Measurements from ENCODE around the gene DCP1A. TPM values are rescaled to one million over a fixed set of nuclear protein-coding genes. Genes with fewer than 3 reads are reported as not detected.

DCP1A gene
- total and polyA plus RNA-seq, 2 of the 13 experiments (the other 11 are each of a cell fraction or from before 2014, with no cell fraction given) = 14.2 to 41.2 TPM

DNA sequence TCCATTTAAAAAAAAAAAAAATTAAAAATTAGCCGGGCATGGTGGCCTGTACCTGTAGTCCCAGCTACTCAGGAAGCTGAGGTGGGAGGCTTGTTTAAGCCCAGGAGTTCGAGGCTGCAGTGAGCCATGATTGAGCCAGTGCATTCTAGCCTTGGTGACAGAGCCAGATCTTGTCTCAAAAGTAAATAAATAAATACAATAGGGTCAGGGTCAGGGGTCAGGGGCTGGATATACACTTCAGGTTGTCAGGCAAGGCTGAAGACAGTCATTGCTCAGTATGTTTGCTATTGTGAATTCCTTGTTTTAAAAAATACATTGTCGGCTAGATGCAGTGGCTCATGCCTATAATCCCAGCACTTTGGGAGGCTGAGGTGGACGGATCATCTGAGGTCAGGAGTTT, 83.4 kb downstream of the DCP1A start (continued):
- TF ChIP-seq THRA (CRISPR knock-in tag; IDR thresholded peaks at IDR 0.05; ENCODE audit: borderline replicate concordance) (no peak), ZSCAN31 (CRISPR knock-in tag; IDR thresholded peaks at IDR 0.05; ENCODE audit: low read depth) (no peak), NR2F6 (IDR thresholded peaks at IDR 0.05) (peak; percentile 74), NR2F6 (CRISPR knock-in tag; IDR thresholded peaks at IDR 0.05) (no peak; the same call in 1 of the 2 replicates), FOXO1 (CRISPR knock-in tag; IDR thresholded peaks at IDR 0.05) (no peak), TOE1 (CRISPR knock-in tag; IDR thresholded peaks at IDR 0.05) (no peak), STAT5B (CRISPR knock-in tag; IDR thresholded peaks at IDR 0.05) (no peak), ZNF282 (IDR thresholded peaks at IDR 0.05; ENCODE audit: partially characterized antibody) (no peak), ZNF331 (CRISPR knock-in tag; IDR thresholded peaks at IDR 0.05) (no peak), RXRA (CRISPR knock-in tag; IDR thresholded peaks at IDR 0.05) (no peak), GTF3A (CRISPR knock-in tag; conservative IDR thresholded peaks at IDR 0.05) (no peak), HIVEP1 (CRISPR knock-in tag; IDR thresholded peaks at IDR 0.05) (no peak), FOXP4 (CRISPR knock-in tag; IDR thresholded peaks at IDR 0.05) (0 out of 2 replicates have a peak, but pooled peaks have one; percentile 27), CBFB (CRISPR knock-in tag; IDR thresholded peaks at IDR 0.05) (no peak), CAMTA2 (CRISPR knock-in tag; IDR thresholded peaks at IDR 0.05; ENCODE audit: borderline replicate concordance) (no peak), RBM22 (optimal IDR thresholded peaks at IDR 0.05; ENCODE audit: low read length) (no peak), ZNF782 (CRISPR knock-in tag; IDR thresholded peaks at IDR 0.05; ENCODE audit: borderline replicate concordance) (no peak), KDM5B (CRISPR knock-in tag; IDR thresholded peaks at IDR 0.05; ENCODE audit: borderline replicate concordance) (no peak), NFYC (CRISPR knock-in tag; IDR thresholded peaks at IDR 0.05) (no peak), BHLHE40 (IDR thresholded peaks at IDR 0.05; ENCODE audit: low read length) (no peak), CBX1 (IDR thresholded peaks at IDR 0.05; ENCODE audit: low read depth) (no peak), HDAC2 (CRISPR knock-in tag; IDR thresholded peaks at IDR 0.05) (no peak), NCOR1 (IDR thresholded peaks at IDR 0.05; ENCODE audit: borderline replicate concordance, low read length) (no peak), SOX6 (IDR thresholded peaks at IDR 0.05) (no peak), SOX6 (CRISPR knock-in tag; IDR thresholded peaks at IDR 0.05) (peak; percentile 66), FOXP1 (IDR thresholded peaks at IDR 0.05) (no peak), FOXP1 (CRISPR knock-in tag; IDR thresholded peaks at IDR 0.05) (peak; percentile 72)
- TF ChIP-seq, protein P1, sequence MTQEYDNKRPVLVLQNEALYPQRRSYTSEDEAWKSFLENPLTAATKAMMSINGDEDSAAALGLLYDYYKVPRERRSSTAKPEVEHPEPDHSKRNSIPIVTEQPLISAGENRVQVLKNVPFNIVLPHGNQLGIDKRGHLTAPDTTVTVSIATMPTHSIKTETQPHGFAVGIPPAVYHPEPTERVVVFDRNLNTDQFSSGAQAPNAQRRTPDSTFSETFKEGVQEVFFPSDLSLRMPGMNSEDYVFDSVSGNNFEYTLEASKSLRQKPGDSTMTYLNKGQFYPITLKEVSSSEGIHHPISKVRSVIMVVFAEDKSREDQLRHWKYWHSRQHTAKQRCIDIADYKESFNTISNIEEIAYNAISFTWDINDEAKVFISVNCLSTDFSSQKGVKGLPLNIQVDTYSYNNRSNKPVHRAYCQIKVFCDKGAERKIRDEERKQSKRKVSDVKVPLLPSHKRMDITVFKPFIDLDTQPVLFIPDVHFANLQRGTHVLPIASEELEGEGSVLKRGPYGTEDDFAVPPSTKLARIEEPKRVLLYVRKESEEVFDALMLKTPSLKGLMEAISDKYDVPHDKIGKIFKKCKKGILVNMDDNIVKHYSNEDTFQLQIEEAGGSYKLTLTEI (CRISPR knock-in tag; conservative IDR thresholded peaks at IDR 0.05) = no peak
- TF ChIP-seq, protein P2, sequence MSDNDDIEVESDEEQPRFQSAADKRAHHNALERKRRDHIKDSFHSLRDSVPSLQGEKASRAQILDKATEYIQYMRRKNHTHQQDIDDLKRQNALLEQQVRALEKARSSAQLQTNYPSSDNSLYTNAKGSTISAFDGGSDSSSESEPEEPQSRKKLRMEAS (IDR thresholded peaks at IDR 0.05) = no peak
- TF ChIP-seq, protein P3, sequence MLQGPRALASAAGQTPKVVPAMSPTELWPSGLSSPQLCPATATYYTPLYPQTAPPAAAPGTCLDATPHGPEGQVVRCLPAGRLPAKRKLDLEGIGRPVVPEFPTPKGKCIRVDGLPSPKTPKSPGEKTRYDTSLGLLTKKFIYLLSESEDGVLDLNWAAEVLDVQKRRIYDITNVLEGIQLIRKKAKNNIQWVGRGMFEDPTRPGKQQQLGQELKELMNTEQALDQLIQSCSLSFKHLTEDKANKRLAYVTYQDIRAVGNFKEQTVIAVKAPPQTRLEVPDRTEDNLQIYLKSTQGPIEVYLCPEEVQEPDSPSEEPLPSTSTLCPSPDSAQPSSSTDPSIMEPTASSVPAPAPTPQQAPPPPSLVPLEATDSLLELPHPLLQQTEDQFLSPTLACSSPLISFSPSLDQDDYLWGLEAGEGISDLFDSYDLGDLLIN (CRISPR knock-in tag; IDR thresholded peaks at IDR 0.05; ENCODE audit: borderline replicate concordance) = no peak
